ENCODE data around the gene RSPH6A.

Gene RSPH6A

GRCh38 chr19:45814851-45815480 lies at the start of gene RSPH6A:
Gene RSPH6A, minus strand, starts transcription at chr19:45815308. Its CDS starts 132 bp downstream, at chr19:45815176.
- no peak for DNase-seq (ENCODE audit: low spot score)

- DNase-seq (ENCODE audit: low spot score) = no peak
Measured at GRCh38 chr19:45864629-45865082, 49.5 kb upstream of the RSPH6A start.

GRCh38 chr19:45863840-45864628 lies 48.9 kb upstream of the RSPH6A start, which contains the start of gene FOXA3:
Gene FOXA3, plus strand, starts transcription at chr19:45864326. Its CDS starts 131 bp downstream, at chr19:45864457.
- no peak for DNase-seq (ENCODE audit: low spot score)

GRCh38 chr19:45863335-45863839 lies 48.3 kb upstream of the RSPH6A start:
- DNase-seq (ENCODE audit: low spot score) = no peak

GRCh38 chr19:45862564-45863334 lies 47.6 kb upstream of the RSPH6A start, which contains the start of gene SYMPK:
Gene SYMPK, minus strand, starts transcription at chr19:45863147. Its CDS starts 8,652 bp downstream, at chr19:45854495.
- peak; percentile 98 for DNase-seq (ENCODE audit: low spot score)

GRCh38 chr19:45862271-45862563 lies 47.1 kb upstream of the RSPH6A start:
- DNase-seq (ENCODE audit: low spot score) = no peak

- no peak for DNase-seq (ENCODE audit: low spot score)
Measured at GRCh38 chr19:45860359-45861259, 45.5 kb upstream of the RSPH6A start.

GRCh38 chr19:45854167-45854778 lies 39.2 kb upstream of the RSPH6A start:
- DNase-seq (ENCODE audit: low spot score) = no peak

- DNase-seq (ENCODE audit: low spot score) = no peak
Measured at GRCh38 chr19:45852983-45853382, 37.9 kb upstream of the RSPH6A start.

- no peak for DNase-seq (ENCODE audit: low spot score)
Measured at GRCh38 chr19:45852145-45852750, 37.1 kb upstream of the RSPH6A start.

GRCh38 chr19:45848922-45849321 lies 33.8 kb upstream of the RSPH6A start:
- no peak for DNase-seq (ENCODE audit: low spot score)

GRCh38 chr19:45847663-45848062 lies 32.6 kb upstream of the RSPH6A start:
- no peak for DNase-seq (ENCODE audit: low spot score)

GRCh38 chr19:45842198-45842597 lies 27.1 kb upstream of the RSPH6A start:
- no peak for DNase-seq (ENCODE audit: low spot score)

GRCh38 chr19:45834970-45835369 lies 19.9 kb upstream of the RSPH6A start:
- no peak for DNase-seq (ENCODE audit: low spot score)

- no peak for DNase-seq (ENCODE audit: low spot score)
Measured at GRCh38 chr19:45828945-45829344, 13.8 kb upstream of the RSPH6A start.

- no peak for DNase-seq (ENCODE audit: low spot score)
Measured at GRCh38 chr19:45828523-45828922, 13.4 kb upstream of the RSPH6A start.

- DNase-seq (ENCODE audit: low spot score) = no peak
Measured at GRCh38 chr19:45827459-45828093, 12.5 kb upstream of the RSPH6A start.

GRCh38 chr19:45826934-45827333 lies 11.8 kb upstream of the RSPH6A start:
- no peak for DNase-seq (ENCODE audit: low spot score)

- no peak for DNase-seq (ENCODE audit: low spot score)
Measured at GRCh38 chr19:45825917-45826893, 11.1 kb upstream of the RSPH6A start.

All from globus pallidus (tissue), 1 donor.